Renal cortex interstitium (tissue), 11 donors: ENCODE results near the gene RPL22. TPM values are rescaled to one million over a fixed set of nuclear protein-coding genes. Genes with fewer than 3 reads are reported as not detected.

Experiments
- DNase-seq, 11 donors: peaks; one replicate each; pipeline ENCODE4 v3.0.0-alpha.2; 2013; ENCODE audit warnings: low read depth in 9 of 11, low spot score in 4 of 11; ENCODE audit errors: extremely low read depth in 1 of 11
- polyA plus RNA-seq, 3 donors: library from polyadenylated mRNA; unstranded; fragments of 120-200 nt; gene quantifications; one replicate each; pipeline ENCODE4 v1.2.1, GENCODE V29; 2013; ENCODE audit not compliant: insufficient read length in 3 of 3

Gene RPL22
- polyA plus RNA-seq, 3 donors, result 559 to 669 (median 607) TPM

DNA sequence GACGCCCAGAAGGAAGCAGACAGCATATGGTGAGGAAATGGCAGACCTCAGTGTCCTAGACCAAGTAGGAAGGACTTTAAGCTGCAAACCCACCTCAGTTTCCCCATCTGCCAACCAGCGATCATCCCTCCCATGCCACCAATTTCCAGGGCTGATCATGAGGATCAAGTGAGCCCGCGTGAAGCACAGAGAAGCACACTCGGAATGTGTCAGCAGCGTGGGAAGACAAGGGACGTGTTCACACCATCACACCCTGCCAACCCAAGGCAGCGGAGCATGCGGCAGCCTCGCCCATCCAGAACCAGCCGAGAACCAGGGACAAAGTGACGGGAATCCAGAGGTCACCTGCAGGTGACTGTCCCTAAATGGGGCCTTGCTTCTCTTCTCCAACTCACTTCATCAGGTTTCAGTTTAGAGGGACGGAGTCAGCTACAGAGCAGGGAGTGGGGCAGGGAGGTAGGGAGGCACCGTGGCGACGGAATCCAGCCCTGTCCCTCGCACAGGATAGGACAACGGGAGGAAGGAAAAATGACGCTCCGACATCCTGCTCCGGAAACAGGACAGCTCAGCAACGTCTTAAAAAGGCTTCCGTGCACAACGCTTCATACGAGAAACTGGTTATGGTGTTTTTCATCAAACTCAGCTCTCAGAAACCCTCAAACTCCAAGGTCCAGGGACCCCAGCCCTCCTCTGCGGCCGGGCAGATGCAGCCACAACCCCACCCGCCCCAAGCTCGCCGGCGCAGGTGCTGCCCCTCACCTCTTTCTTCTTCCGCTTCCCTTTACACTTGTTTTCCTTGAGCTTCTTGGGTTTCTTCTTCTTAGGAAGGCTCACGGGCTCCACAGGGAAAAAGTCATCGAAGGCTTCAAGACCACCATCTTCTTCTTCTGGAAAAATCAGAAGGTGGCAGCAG, 31.7 kb downstream of the RPL22 start:
- DNase-seq, result no peak

DNA sequence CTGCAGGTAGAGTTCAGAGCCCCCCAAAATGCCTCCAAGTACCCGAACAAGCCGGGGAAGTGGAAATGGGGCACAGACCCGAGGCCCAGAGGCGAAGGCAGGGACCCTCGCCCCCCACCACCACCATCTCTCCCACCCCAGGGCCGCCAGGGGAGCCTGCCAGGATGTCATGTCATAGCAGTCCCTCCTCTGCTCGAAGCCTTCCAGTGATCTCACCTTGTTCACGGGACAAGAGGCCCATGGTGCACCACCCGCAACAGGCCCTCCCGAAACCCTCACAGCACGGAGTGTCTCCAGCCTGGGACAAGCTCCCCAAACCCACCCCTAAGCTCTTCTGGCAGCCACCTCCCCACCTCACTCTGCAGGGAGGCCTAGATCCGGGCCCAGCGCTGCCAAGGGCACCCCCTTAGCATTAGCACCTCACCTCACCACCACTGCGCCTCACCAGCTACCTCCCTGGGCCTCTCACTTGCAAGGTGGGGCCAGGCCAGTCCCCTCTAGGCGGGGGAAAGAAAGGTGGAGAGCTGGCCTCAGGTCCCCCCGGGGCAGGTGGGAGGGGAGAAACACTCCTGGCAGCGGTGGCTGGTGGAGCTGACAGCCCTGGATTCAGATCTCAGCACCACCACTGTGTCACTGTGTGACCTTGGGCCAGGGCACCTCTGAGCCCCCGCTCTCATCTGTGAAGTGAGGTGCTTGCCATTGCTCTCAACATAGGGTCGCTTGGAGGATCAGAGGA, 32.6 kb downstream of the RPL22 start:
- DNase-seq, result no peak

DNA sequence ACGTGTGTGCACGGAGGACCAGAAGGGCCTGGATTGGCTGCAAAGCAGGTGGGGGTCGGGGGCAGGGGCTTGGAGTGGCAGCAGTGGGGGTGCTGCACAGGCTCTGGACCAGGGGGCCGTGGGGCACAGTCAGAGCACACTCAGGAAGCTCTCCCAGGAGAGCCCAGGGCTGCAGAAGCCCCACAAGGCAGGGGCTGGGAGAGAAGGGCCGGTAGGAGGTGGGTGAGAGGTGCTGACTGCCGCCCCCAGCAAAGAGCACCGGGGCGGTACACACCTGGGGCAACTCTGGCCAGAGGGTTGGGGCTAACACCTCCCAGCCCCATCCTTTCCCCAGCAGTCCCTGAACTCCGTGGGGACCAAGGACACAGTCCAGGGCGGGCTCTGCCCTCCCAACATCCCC, 33.2 kb downstream of the RPL22 start:
- DNase-seq, result no peak

DNA sequence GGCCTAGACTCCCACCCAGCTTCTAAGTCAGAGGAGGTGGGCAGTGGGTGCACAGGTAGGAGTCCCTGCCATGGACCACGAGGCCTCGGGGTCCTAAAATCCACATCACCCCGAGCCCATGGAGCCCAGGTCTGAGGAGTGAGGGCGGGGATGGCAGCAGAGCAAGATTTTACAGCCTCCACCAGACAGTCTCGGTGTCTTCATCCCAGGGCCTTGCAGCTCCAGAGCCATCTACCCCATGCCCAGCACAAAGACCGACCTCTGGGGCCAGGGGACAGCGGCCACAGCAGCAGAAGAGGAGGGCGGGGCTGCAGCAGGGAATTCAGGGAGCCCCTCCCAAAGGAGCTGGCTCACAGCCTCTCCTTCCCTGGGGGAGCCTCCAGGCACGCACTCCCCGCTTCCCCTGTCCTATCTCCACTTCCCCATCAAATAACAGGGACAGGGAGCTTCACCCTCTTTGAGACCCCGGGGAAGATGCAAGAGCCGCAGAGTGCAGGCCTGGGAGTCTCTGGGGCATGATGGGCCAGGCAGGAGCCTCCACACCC, 33.9 kb downstream of the RPL22 start:
- no peak for DNase-seq

DNA sequence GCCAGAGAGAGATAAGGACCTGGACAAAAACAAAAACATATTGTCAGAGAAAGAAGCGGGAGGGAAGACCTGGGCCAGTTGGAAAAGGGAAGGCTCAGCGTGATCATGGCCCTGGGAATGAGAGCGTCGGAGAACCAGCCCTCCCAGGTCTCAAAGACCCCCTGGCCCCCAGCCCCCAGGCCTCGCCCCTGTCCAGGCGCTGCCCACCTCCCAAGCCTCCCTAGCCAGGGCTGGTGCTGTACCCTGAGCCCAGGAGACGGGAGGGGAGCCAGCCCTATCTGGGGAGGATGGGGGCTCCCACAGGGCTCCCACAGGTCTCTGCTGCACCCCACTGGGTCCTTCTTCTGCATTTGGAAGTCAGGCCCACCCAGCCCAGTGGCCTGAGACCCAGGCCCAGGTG, 34.4 kb downstream of the RPL22 start:
- DNase-seq, result no peak

DNA sequence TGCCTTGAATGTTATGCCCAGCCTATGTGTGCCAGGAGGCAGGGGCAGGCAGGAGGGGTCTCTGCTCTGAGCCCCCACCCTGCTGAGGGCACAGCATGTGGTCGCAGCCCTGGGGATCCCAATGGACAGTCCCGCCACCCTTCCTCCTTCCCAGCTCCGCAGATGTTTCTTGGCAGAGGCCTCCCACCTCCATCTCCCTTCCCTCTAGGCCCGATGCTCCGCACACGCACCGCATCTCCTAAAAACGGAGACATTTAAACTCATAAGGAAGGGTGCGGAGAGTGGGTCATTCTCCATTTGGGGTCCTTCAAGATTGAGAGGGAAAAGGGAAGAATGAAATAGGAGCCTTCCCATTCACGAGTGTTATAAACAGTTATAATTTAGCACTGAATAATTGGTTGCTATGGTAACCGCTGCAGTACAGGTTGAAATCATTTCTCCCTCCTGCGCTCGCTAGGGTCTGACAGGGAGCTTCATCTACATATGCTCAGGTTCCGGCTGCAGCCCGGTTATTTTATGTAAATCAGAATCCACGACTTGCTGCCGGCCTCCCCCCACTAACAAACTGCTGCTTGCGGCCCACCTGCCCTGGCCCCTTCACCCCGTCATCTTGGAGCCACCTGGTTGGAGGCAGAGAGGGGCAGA, 35.3 kb downstream of the RPL22 start:
- DNase-seq, result no peak

DNA sequence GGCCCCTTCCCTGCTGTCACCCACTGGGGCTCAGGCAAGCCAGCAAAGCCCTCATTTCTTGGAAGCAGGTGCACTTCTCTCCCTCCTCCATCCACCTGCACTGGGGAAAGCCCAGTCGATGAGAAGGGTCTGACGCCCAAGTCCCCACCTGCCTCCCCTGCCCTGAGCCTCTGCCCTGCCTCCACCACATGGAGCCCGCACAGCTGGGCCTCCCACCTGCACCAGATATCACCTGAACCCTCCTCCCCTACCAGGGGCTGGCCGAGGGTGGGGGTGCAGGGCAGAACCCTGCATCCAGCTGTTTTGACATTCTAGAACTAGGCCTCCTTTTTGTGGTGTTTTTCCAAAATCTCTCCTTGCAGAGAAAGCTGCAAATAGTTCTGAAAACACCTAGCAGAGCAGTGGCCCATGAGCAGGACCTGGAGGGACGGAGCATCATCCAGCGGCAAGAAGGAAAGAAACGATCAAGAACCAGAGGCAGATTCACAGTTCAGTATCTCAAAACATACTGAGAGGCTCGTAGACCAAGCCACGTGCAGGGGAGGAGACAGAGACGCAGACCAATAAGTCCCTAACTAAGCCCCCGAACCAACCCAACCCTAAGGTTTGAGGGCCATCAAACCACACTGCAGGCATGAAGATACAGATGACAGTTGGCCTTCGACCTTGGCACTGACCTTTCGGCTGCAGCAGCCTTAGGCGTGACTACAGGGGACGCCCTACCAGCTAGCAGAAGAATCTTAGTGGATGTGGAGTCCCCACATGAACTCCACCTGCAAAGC, 36.0 kb downstream of the RPL22 start:
- no peak for DNase-seq

DNA sequence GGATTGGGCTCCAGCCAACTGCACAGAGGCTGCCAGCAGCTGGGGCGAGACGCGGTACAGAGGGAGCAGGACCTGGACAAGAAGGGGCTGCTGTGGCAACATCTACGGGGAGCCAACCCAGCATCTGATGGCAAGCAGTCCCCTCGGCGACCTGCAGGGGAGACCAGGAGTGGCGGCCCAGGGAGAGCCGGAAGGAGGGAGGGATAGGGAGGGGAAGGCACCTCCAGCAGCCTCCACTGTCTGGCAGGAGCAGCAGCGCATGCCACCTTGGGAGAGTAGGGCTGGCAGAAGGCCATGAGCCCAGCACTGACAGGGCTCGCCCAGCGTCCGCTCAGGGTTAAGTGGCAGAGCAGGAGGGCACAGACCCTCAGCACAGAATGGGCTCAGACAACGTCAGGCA, 36.6 kb downstream of the RPL22 start:
- DNase-seq, result no peak

DNA sequence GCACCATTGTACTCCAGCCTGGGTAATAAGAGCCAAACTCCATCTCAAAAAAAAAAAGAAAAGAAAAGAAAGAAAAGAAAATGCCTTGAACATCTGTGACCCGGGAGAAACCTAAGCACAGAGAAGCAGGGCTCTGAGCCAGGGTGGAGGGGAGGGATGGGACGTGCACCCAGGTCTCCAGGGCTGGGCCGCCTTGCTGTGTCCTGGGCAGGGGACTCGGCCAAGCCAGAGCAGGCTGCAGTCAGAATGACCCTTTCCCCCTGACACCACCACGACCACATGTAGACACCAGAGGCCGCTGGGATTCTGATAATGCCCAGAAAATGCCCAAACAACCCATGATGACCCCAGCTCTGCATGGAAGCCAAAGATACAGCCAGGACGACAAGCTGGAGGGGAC, 37.1 kb downstream of the RPL22 start:
- no peak for DNase-seq

DNA sequence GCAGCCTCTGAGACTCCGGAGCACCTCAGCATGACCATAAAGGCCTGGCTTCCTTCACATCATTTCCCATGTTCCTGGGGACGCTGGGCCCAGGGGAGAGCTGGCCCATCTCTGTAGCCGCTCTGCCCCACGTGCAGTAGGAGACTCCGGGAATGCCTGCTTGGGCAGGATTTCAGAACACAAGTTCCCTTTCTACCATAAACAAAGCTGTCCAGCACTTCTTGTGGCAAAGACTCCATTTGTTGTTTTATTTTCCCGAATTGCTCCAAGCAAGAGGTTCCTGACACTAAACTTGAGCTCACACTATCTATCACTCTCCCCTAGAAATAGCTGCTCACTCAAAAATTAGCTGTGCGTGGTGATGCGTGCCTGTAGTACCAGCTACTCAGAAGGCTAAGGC, 41.2 kb downstream of the RPL22 start:
- no peak for DNase-seq

DNA sequence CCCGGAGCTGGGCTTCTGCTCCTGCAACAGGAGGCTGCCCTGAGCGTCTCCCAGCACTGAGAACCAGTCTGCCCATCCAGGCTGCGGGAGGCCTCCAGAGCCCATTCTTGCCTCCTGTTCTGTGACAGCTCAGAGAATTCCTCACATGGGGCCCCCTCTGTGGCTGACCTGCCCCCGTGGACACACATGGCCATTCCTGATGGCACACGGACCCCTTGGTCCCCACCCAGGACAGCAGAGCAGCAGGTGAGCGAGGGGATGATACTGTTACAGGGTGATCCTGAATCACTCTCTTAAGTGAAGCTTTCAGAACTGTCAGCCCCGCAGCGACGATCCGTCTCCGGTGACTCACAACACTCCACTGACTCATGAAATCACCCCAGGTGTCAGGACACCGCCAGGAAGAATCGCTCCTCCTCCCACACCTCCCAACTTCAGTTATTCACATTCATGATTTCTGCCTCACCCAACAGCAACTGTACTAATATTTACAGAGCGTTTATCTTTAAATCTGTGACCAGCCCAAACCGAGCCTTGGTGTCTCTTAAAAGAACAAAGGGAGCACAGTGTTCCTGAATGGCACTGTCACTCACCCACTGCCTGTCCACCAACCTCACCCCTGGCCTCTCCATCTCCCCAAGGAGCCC, 41.7 kb downstream of the RPL22 start:
- no peak for DNase-seq

DNA sequence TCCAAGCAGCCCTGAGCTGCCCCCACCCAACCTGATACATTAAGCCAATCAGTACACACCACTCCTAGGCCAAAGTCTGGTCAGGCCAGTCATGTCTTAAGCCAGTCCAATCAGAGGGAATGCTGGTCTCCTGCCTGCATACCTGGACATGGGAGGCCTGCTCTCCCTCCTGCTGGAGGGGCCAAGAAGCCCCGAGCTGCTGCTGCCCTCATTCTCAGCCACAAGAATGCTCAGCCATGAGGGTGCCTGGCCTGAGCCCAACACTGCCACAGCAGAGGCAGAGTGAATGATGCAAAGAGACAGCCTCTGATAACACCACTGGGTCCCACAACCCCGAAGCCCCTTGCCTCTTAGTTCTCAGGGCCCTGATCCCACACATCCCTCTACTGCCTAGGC, 42.3 kb downstream of the RPL22 start:
- DNase-seq, result no peak

DNA sequence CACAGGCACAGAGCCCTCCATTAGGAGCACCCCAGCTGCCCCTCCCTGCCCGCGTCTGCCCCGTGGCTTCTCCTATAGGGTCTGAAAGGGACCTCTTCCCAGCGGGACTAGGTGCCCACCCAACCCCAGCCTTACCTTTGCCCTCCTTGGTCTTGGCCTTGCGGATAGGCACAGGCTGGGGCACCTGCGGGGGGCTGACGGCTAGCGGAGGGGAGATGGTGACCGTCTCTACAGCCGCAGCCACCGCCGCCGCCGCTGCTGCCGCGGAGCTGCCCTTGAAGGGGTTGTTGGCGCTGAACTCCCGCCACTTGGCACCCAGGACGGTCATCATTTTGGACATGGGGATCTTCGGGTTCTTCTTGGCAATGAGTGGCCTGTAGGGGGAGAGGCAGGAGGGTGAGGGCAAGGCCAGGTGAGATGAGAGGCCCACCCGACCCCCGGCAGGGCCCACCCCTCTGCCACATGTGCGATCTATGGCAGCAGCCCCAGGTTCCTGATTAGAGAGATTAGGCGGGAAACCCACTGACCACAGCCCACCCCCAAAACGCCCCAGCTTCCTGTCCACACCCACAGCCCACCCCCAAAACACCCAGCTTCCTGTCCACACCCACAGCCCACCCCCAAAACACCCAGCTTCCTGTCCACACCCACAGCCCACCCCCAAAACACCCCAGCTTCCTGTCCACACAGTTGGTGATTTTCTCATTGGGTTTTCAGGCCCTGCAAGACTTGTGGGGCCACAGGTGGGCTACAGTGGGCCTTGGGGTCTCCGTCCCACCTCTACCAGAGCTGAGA, 44.7 kb downstream of the RPL22 start:
- DNase-seq, result no peak

DNA sequence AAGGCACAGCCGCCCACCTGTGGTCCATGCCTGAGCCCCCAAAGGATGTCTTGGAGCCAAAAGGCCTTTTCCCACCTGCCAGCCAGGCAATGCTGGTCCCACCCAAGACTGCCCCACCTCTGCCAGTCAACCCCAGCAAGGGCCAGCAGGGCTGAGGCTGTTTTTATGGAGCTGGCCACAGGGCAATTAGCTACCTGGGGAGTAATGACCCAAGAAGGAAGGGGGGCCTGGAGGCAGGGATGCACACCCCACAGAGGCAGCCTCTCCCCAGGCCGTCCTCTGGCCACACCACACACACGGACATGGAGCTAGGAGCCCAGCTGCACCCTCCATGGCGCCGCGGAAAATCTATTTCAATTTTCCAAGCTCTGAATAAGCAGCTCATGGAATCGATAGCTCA, 46.5 kb downstream of the RPL22 start:
- DNase-seq, result no peak

DNA sequence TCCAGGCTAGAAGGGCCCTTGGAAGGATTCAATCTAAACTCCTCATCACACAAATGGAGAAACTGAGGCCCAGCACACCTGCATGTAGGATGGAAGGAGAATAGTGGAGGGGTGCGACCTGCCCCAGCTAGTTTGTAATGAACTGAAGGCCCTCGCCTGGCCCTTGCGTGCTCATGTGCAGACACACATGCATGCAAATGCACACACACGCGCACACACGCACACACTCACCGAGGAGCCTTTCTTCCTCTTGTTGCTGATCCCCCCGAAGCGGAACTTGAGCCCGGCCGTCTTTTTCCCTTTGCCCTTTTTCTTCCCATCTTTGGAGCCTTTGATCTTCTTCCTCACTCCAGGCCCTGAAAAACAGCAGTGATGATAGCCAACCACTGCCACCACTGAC, 47.2 kb downstream of the RPL22 start:
- no peak for DNase-seq

DNA sequence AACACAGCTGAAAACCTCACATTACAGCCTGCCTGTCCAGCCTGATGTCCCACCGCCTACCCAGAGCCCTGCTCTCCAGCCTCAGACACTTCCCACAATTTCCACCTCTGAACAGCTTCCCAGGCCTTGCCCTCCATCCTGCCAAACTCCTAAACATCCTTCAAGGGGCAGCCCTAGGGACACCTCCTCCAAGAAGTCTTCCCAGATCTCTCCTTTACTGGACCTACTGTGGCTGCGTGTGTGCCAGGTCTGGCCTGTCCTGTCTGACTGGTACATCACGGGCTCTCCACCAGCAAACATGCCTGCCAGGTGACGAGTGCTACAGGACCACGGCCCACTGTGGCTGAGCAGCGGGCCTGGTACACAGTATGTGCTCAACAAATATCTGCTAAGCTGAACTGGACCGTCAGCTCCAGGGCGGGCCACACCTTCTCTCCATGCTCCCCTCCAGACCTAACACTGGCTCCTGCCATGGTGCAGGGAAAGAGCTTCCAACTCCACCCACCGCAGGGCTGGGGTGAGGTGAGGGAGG, 48.0 kb downstream of the RPL22 start:
- DNase-seq, result no peak
